Type B pancreatic cell (in vitro differentiated cells): ENCODE data around the gene PLPPR4. TPM values are rescaled to one million over a fixed set of nuclear protein-coding genes. Genes with fewer than 3 reads are reported as not detected.

ENCODE experiments used
- DNase-seq: peaks from one replicate; pipeline ENCODE4 v3.0.0; 2021; ENCODE audit warnings: mixed read lengths; ENCODE audit not compliant: unreplicated experiment; ENCODE audit errors: extremely low spot score
- H3K27ac Mint-ChIP-seq: 2 replicates; pipeline ENCODE4 v1.8.0; 2021; ENCODE audit warnings: mild to moderate bottlenecking, mixed read lengths
- H3K27me3 Mint-ChIP-seq: 2 replicates; pipeline ENCODE4 v1.8.0; 2021; ENCODE audit warnings: mixed read lengths
- H3K36me3 Mint-ChIP-seq: 2 replicates; pipeline ENCODE4 v1.8.0; 2021; ENCODE audit warnings: mixed read lengths
- H3K4me1 Mint-ChIP-seq: one replicate; pipeline ENCODE4 v1.8.0; 2021; ENCODE audit warnings: mixed read lengths; ENCODE audit not compliant: unreplicated experiment
- H3K4me3 Mint-ChIP-seq: 2 replicates; pipeline ENCODE4 v1.8.0; 2021; ENCODE audit warnings: mild to moderate bottlenecking, mixed read lengths
- H3K9me3 Mint-ChIP-seq: 2 replicates; pipeline ENCODE4 v1.8.0; 2021; ENCODE audit warnings: mixed read lengths
- CTCF ChIP-seq: fragments of 200-600 bp; sonication (generic); conservative IDR thresholded peaks from 2 replicates; pipeline ENCODE4 v1.5.0; 2021; ENCODE audit warnings: antibody characterized with exemption, mild to moderate bottlenecking
- total RNA-seq: library from RNA; stranded (reverse); gene quantifications from 2 replicates; pipeline ENCODE4 v1.2.1, GENCODE V29; 2021; ENCODE audit warnings: low replicate concordance

The PLPPR4 gene
- total RNA-seq, 1 donor from 2014 or later, result 2.0 TPM

- no peak for DNase-seq
- TF ChIP-seq CTCF, result no peak
- Mint-ChIP-seq H3K4me3 (no peak overlapping the region), H3K4me1 (peaks cover 4% of the 10 kb centered on the region), H3K9me3 (no peaks in the 10 kb centered on the region), H3K27ac (no peak overlapping the region), H3K27me3 (peaks cover 40% of the 10 kb centered on the region), H3K36me3 (no peaks in the 10 kb centered on the region)
Observed at GRCh38 chr1:99268021-99268420, 3.7 kb downstream of the PLPPR4 start.

- no peaks in the 10 kb centered on the region for H3K36me3 Mint-ChIP-seq
- no peak for DNase-seq
- H3K27me3 Mint-ChIP-seq, result peaks cover 27% of the 10 kb centered on the region
- no peak for TF ChIP-seq CTCF
- H3K27ac Mint-ChIP-seq, result no peak overlapping the region
- H3K9me3 Mint-ChIP-seq, result no peaks in the 10 kb centered on the region
- H3K4me1 Mint-ChIP-seq, result no peaks in the 10 kb centered on the region
- no peak overlapping the region for H3K4me3 Mint-ChIP-seq
Observed at GRCh38 chr1:99269321-99269720, 5.0 kb downstream of the PLPPR4 start.

GRCh38 chr1:99270646-99271045 lies 6.4 kb downstream of the PLPPR4 start:
- no peak overlapping the region for H3K27ac Mint-ChIP-seq
- H3K4me1 Mint-ChIP-seq, result no peaks in the 10 kb centered on the region
- DNase-seq, result no peak
- no peaks in the 10 kb centered on the region for H3K9me3 Mint-ChIP-seq
- TF ChIP-seq CTCF, result no peak
- no peaks in the 10 kb centered on the region for H3K36me3 Mint-ChIP-seq
- no peak overlapping the region for H3K4me3 Mint-ChIP-seq
- H3K27me3 Mint-ChIP-seq, result peaks cover 14% of the 10 kb centered on the region

- no peak for TF ChIP-seq CTCF
- Mint-ChIP-seq H3K4me3 (no peak overlapping the region), H3K36me3 (no peaks in the 10 kb centered on the region), H3K27ac (no peak overlapping the region), H3K27me3 (peaks cover 9% of the 10 kb centered on the region), H3K9me3 (no peaks in the 10 kb centered on the region), H3K4me1 (no peaks in the 10 kb centered on the region)
- DNase-seq, result no peak
Observed at GRCh38 chr1:99271249-99271648, 7.0 kb downstream of the PLPPR4 start.

- Mint-ChIP-seq H3K9me3 (no peaks in the 10 kb centered on the region), H3K27me3 (no peaks in the 10 kb centered on the region), H3K4me3 (no peak overlapping the region), H3K36me3 (no peaks in the 10 kb centered on the region), H3K4me1 (no peaks in the 10 kb centered on the region), H3K27ac (no peak overlapping the region)
- DNase-seq, result no peak
- TF ChIP-seq CTCF, result no peak
Observed at GRCh38 chr1:99277066-99277465, 12.8 kb downstream of the PLPPR4 start.

GRCh38 chr1:99279525-99279924 lies 15.2 kb downstream of the PLPPR4 start:
- no peak for DNase-seq
- no peak overlapping the region for H3K27ac Mint-ChIP-seq
- H3K4me1 Mint-ChIP-seq, result no peaks in the 10 kb centered on the region
- H3K27me3 Mint-ChIP-seq, result no peaks in the 10 kb centered on the region
- no peak for TF ChIP-seq CTCF
- H3K4me3 Mint-ChIP-seq, result no peak overlapping the region
- no peaks in the 10 kb centered on the region for H3K9me3 Mint-ChIP-seq
- H3K36me3 Mint-ChIP-seq, result no peaks in the 10 kb centered on the region
